HG03378 (cell line): ENCODE results near the gene CEP85.

Experiments used
- ATAC-seq: cut with Tn5 transposase; IDR thresholded peaks from one replicate; pipeline ENCODE4 v1.9.1; 2021; ENCODE audit warnings: mild to moderate bottlenecking, moderate library complexity; ENCODE audit not compliant: unreplicated experiment

CEP85 gene

GRCh38 chr1:26233903-26234643, at the start of gene CEP85:
Gene CEP85, plus strand, starts transcription at chr1:26234200. Its CDS starts 5,584 bp downstream, at chr1:26239784.
- peak; percentile 80 for ATAC-seq

- no peak for ATAC-seq
Measured at GRCh38 chr1:26184883-26185282, 49.1 kb upstream of the CEP85 start.

GRCh38 chr1:26187882-26188281, 46.1 kb upstream of the CEP85 start:
- no peak for ATAC-seq

DNA sequence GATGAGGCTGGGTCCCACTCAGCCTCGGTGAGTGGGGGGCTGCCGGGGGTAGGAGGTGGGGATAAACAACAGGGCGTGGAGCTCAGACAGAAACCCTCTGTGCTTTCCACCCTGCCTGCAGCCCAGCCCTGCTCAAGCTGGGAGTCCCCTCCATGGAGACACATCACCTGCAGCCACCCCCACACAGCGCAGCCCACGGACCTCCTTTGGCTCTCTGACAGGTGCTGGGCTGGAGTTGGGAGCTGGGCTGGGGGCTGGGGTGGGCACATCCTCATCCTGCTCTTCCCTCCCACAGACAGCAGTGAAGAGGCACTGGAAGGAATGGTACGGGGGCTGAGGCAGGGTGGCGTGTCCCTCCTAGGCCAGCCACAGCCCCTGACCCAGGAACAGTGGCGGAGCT, 45.5 kb upstream of the CEP85 start:
- no peak for ATAC-seq

DNA sequence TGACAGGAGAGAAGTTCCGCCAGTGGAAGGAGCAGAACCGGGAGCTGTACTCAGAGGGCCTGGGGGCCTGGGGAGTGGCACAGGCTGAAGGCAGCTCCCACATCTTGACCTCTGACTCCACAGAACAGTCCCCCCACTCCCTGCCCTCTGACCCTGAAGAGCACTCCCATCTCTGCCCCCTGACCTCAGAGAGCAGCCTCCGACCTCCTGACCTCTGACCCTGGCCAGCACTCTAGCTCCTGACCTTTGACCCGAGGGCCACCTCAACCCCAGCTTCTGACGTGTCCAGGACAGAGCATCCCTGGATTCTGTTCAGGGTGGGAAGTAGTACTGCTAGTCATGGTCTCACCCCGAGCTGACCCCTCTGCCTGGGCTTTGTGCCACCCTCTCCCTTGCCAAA, 44.7 kb upstream of the CEP85 start:
- no peak for ATAC-seq

GRCh38 chr1:26189751-26190275, 44.2 kb upstream of the CEP85 start:
- no peak for ATAC-seq

DNA sequence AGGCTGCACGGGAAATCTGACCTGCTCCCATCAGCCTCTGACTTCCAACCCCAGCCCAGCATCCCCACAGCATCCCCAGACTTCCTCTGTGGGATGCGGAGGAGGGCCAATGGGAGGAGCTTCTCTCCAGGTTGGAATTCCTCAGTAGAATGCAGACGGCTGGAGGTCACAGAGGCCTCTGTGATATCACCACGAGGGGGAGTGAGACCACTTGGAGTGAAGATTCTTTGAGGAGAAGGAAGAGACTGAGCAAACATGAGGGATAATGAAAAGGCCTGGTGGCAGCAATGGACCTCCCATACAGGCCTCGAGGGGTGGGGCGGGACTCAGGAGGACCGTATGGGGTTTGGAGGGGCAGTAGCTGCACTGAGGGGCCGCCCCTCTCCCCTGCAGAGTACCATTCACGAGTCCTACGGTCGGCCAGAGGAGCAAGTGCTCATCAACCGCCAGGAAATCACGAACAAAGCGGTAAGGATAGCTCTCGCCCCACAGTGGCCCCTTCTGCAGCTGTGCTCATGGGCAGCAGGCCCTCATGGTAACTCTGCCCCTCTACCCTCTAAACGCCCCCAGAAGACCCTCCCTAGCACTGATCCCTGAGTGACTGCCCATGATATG, 43.5 kb upstream of the CEP85 start, which contains the start of gene CATSPER4:
Gene CATSPER4 (plus strand): TSS at position 230 of the 615 bp plus-strand sequence. CDS start 26 bp downstream, at position 256.
- ATAC-seq = no peak

DNA sequence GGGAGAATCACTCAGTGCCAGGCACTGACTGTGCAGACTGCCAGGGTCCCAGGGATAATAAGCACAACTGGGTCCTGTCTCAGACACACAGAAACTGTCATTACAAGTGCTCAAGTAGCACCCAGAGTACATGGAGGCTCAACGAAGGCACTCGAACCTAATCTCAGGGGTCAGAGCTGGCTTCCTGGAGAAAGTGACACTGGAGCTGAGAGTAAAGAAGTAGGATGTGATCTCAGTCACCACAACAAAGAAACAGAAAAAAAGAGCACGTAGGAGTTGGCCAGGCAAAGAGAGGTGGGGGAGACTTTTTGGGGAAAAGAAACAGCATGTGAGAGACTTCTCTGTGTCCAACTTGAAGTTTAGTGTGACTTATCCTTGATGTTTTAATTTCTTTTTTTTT, 42.3 kb upstream of the CEP85 start:
- no peak for ATAC-seq

DNA sequence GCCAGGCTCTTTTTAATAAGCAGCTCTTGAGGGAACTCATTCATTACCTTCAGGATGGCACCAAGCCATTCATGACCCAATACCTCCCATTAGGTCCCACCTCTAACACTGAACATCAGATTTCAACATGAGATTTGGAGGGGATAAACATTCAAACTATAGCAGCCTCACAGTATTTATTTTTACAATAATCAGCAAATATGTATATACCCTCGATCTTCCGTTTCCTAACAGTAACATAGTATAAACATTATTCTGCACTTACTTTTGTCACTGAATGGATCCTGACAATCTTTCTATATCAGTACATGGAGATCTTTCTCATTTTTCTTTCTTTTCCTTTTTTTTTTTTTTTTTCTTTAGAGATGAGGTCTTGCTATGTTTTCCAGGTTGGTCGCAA, 38.2 kb upstream of the CEP85 start:
- ATAC-seq = no peak

DNA sequence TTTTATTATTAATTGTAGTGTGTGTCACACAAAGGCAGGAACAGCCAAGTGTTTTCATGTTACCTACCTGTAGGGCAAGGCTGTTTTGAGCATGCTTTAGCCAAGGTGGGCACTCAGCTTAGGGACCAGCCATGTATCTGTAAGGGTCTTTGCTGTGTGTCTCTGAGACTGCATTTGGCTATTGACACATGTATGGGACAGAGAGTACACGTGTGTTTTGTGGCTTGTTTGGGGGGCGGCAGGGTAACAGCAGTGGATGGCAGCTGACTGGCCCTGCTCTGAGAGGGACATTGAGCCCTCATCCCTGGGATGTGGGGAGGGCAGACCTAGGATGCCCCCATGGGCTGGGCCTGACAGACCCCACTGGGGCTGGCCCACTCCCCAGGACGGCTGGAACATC, 36.7 kb upstream of the CEP85 start:
- no peak for ATAC-seq

- ATAC-seq = no peak
Measured at GRCh38 chr1:26197813-26198212, 36.2 kb upstream of the CEP85 start.

DNA sequence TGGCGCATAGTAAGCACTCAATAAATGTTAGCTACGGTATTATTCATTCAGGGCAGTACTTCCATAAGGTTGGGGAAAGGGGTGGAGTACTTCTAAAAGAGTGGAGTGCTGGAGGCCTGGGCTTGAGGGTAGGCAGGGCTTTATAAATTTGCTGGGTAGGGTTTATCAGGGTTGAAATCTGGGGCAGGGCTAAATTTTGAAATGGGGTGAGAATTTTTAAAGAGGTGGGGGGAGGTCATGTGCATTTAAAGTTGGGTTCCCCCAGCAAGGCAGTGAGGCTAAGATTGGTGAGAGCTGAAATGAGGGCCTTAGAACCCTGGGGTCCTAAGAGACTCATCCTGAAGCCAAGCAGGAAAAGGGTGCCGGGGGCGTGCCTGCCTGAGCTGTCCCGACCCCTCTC, 33.6 kb upstream of the CEP85 start:
- ATAC-seq = no peak

- ATAC-seq = no peak
Measured at GRCh38 chr1:26203642-26204318, 30.2 kb upstream of the CEP85 start.

DNA sequence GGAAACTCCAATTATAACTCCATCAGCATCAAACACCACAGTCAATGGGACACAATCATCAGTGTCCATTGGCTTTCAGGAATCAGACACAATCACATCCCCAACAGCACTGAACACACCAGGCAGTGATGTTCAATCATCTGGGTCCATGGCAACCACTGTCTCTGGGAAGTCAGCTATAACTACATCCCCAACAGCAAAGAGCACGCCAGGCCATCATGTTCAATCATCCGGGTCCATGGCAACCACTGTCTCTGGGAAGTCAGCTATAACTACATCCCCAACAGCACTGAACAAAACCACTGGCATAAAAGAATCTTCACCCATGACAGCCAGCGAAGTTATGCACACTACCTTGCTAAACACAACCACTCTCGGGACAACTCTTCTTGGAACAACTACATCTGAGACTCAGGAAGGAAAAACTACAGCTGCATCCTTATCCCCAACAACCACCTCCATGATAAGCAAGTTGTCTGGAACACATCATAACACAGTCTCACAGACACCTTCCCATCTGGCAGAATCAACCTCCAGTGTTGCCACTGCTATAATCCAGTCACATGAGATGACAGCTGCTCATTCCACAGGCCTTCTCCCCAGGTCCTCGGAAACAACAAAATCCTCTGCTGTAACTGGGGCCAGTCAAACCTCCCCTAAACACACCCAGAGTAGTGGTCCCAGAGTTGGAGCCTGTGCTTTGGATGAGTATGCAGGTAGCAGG, 23.7 kb upstream of the CEP85 start:
- ATAC-seq = no peak

DNA sequence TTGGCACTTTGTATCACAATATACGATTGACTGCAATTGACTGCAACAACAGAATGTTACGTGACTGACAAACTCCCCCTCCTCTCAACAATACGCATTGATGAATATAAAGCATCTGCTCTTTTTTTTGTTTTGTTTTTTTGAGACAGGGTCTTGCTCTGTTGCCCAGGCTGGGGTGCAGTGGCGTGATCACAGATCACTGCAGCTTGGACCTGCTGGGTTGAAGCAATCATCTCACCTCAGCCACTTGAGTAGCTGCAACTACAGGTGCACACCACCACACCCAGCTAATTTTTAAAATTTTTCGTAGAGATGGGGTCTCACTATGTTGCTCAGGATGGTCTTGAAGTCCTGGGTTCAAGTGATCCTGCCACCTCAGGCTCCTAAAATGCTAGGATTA, 21.3 kb upstream of the CEP85 start:
- ATAC-seq = no peak

DNA sequence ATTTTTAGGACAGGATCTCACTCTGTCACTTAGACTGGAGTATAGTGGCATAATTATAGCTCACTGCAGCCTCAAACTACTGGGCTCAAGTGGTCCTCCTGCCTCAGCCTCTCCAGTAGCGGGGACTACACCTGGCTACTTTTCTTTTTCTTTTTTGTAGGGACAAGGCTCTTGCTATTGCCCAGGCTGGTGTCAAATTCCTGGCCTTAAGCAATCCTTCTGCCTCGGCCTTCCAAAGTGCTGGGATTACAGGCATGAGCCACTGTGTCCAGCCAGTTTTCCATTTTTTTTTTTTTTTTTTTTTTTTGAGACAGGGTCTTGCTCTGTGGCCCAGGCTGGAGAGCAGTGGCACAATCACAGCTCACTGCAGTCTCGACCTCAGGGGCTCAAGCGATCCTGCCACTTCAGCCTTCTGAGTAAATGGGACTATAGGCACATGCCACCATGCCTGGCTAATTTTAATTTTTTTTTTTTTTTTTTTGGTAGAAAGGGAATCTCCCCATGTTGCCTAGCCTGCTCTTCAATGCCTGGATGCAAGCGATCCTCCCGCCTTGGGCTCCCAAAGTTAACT, 20.6 kb upstream of the CEP85 start:
- no peak for ATAC-seq

DNA sequence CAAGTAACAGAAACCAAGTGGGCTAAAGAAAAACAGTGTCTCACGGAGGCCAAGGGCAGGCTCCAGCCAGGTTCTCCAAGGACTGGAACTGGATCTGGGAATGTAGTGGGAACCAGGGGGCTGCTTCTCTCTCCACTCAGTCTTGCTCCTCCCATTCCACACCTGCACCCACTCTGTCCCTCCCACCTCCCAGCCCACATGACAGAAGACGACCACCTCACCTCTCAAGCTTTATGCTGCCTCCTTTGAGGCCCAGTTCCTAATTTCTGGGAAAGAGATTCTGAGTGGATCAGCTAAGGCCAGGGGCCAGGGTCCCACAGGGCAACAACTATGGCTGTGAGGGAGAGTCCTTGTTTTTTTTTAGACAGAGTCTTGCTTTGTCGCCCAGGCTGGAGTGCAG, 18.8 kb upstream of the CEP85 start:
- no peak for ATAC-seq

- no peak for ATAC-seq
Measured at GRCh38 chr1:26218906-26219494, 15.0 kb upstream of the CEP85 start.

- no peak for ATAC-seq
Measured at GRCh38 chr1:26220199-26220912, 13.6 kb upstream of the CEP85 start.

- no peak for ATAC-seq
Measured at GRCh38 chr1:26221094-26221493, 12.9 kb upstream of the CEP85 start.
